GM23338 (cell line): ENCODE measurements around the gene NCBP3. TPM values are rescaled to one million over a fixed set of nuclear protein-coding genes. Genes with fewer than 3 reads are reported as not detected.
A peak's percentile ranks its signal among the peaks of the same experiment; 100 is the strongest.

ENCODE experiments used
- ATAC-seq: fragments of 200-7000 bp; cut with Tn5 transposase; 3 replicates; pipeline ENCODE4 v1.9.1; 2020
- DNase-seq: peaks from one replicate; pipeline ENCODE4 v3.0.0-alpha.2; 2015; ENCODE audit warnings: low spot score
- H2AFZ ChIP-seq: fragments of 200-600 bp; sonication (generic); 2 replicates; pipeline ENCODE4 v1.8.0; 2016; ENCODE audit warnings: antibody characterized with exemption, mild to moderate bottlenecking, moderate library complexity
- H3F3A ChIP-seq: fragments of 200-600 bp; sonication (generic); replicated peaks from 2 replicates; pipeline ENCODE4 v1.8.0; 2017; ENCODE audit warnings: antibody characterized with exemption, mixed run types, low read depth
- H3K27ac ChIP-seq: fragments of 200-600 bp; sonication (generic); 2 replicates; pipeline ENCODE4 v1.6.1; 2016; ENCODE audit warnings: low read depth
- H3K27me3 ChIP-seq: fragments of 200-600 bp; sonication (generic); 2 replicates; pipeline ENCODE4 v1.8.0; 2016; ENCODE audit warnings: mild to moderate bottlenecking, mixed run types, moderate library complexity; ENCODE audit not compliant: insufficient read depth
- H3K36me3 ChIP-seq: fragments of 200-600 bp; sonication (generic); 2 replicates; pipeline ENCODE4 v1.8.0; 2016; ENCODE audit warnings: mild to moderate bottlenecking; ENCODE audit not compliant: insufficient read depth
- H3K4me1 ChIP-seq: fragments of 200-600 bp; sonication (generic); 2 replicates; pipeline ENCODE4 v1.8.0; 2016; ENCODE audit warnings: mild to moderate bottlenecking, moderate library complexity; ENCODE audit not compliant: insufficient read depth
- H3K4me2 ChIP-seq: fragments of 200-600 bp; sonication (generic); 2 replicates; pipeline ENCODE4 v1.7.1; 2017; ENCODE audit warnings: mixed run types
- H3K4me3 ChIP-seq: fragments of 200-600 bp; sonication (generic); 2 replicates; pipeline ENCODE4 v1.6.1; 2016; ENCODE audit warnings: mixed run types
- H3K79me2 ChIP-seq: fragments of 200-600 bp; sonication (generic); replicated peaks from 2 replicates; pipeline ENCODE4 v1.8.0; 2017; ENCODE audit warnings: mild to moderate bottlenecking; ENCODE audit not compliant: insufficient read depth
- H3K9me2 ChIP-seq: fragments of 200-600 bp; sonication (generic); 2 replicates; pipeline ENCODE4 v1.8.0; 2017; ENCODE audit not compliant: insufficient read depth
- H4K20me1 ChIP-seq: fragments of 200-600 bp; sonication (generic); replicated peaks from 2 replicates; pipeline ENCODE4 v1.8.0; 2017; ENCODE audit warnings: mild to moderate bottlenecking; ENCODE audit not compliant: insufficient read depth
- H3K27ac Mint-ChIP-seq: 2 replicates; pipeline ENCODE4 v1.8.0; 2020; ENCODE audit warnings: inconsistent platforms, mild to moderate bottlenecking, moderate library complexity, mixed read lengths
- H3K27me3 Mint-ChIP-seq: 3 replicates; pipeline ENCODE4 v1.8.0; 2022; ENCODE audit warnings: low read depth, mild to moderate bottlenecking, moderate library complexity, mixed read lengths, inconsistent platforms; ENCODE audit not compliant: insufficient read depth, poor library complexity
- H3K36me3 Mint-ChIP-seq: 3 replicates; pipeline ENCODE4 v1.8.0; 2021; ENCODE audit warnings: low read depth, mild to moderate bottlenecking, inconsistent platforms, moderate library complexity, mixed read lengths
- H3K4me1 Mint-ChIP-seq: 3 replicates; pipeline ENCODE4 v1.8.0; 2020; ENCODE audit warnings: mild to moderate bottlenecking, inconsistent platforms, mixed read lengths
- H3K4me3 Mint-ChIP-seq: 3 replicates; pipeline ENCODE4 v1.8.0; 2021; ENCODE audit warnings: moderate library complexity, mild to moderate bottlenecking, inconsistent platforms, mixed read lengths
- H3K9me3 Mint-ChIP-seq: 3 replicates; pipeline ENCODE4 v1.8.0; 2020; ENCODE audit warnings: moderate library complexity, mild to moderate bottlenecking, inconsistent platforms, mixed read lengths
- CREB1 ChIP-seq: fragments of 250-450 bp; sonication (Bioruptor Pico); IDR thresholded peaks from 2 replicates; pipeline ENCODE4 v1.5.0; 2020; ENCODE audit warnings: low read depth, mild to moderate bottlenecking, moderate library complexity
- EZH2 ChIP-seq: fragments of 200-600 bp; sonication (generic); IDR thresholded peaks from one replicate; pipeline ENCODE4 v1.8.0; 2017; ENCODE audit warnings: antibody characterized with exemption, mild to moderate bottlenecking, low read depth; ENCODE audit not compliant: unreplicated experiment
- JUNB ChIP-seq: IDR thresholded peaks from one replicate; pipeline ENCODE4 v1.6.1; 2016; ENCODE audit warnings: antibody characterized with exemption; ENCODE audit not compliant: unreplicated experiment
- NANOG ChIP-seq: IDR thresholded peaks from 2 replicates; pipeline ENCODE4 v1.6.1; 2016; ENCODE audit warnings: antibody characterized with exemption, borderline replicate concordance
- POLR2AphosphoS5 ChIP-seq: IDR thresholded peaks from 2 replicates; pipeline ENCODE4 v1.6.1; 2016; ENCODE audit warnings: antibody characterized with exemption, low read depth
- STAT1 ChIP-seq: IDR thresholded peaks from one replicate; pipeline ENCODE4 v1.6.1; 2016; ENCODE audit warnings: antibody characterized with exemption; ENCODE audit not compliant: unreplicated experiment
- ZNF114 ChIP-seq: fragments of 250-450 bp; sonication (Bioruptor Pico); IDR thresholded peaks from 2 replicates; pipeline ENCODE4 v1.5.0; 2020; ENCODE audit warnings: mild to moderate bottlenecking, moderate library complexity
- ZNF331 ChIP-seq: fragments of 250-450 bp; sonication (Bioruptor Pico); IDR thresholded peaks from 2 replicates; pipeline ENCODE4 v1.5.0; 2020; ENCODE audit warnings: low read depth, mild to moderate bottlenecking, moderate library complexity
- polyA plus RNA-seq: library from polyadenylated mRNA; unstranded; fragments of >200 nt; fragmentation: Nextera tagmentation; extraction: Ambion mirVana; gene quantifications from 2 replicates; pipeline ENCODE4 v1.2.1, GENCODE V29; 2016
- total RNA-seq: library from RNA; depleted of rRNA; stranded (reverse); fragments of >200 nt; shearing (Covaris generic); gene quantifications from 2 replicates; pipeline ENCODE4 v1.2.3, GENCODE V29; 2014
- TF ChIP-seq, protein P1 (sequence below), 2 experiments: fragments of 200-600 bp in 1 of 2; sonication (generic) in 1 of 2; conservative IDR thresholded peaks; 2 replicates each; pipeline versions ENCODE4 v1.5.1 to v1.6.1; 2016 to 2017; ENCODE audit warnings: antibody characterized with exemption in 2 of 2, low read depth in 2 of 2, mild to moderate bottlenecking in 2 of 2, moderate library complexity in 1 of 2
- TF ChIP-seq, protein P2 (sequence below): fragments of 250-450 bp; sonication (Bioruptor Pico); IDR thresholded peaks from 2 replicates; pipeline ENCODE4 v1.5.0; 2020; ENCODE audit warnings: mild to moderate bottlenecking, moderate library complexity

The NCBP3 gene
- total and polyA plus RNA-seq, 2 experiments from 2014 or later = 35.5 to 42.8 TPM

DNA sequence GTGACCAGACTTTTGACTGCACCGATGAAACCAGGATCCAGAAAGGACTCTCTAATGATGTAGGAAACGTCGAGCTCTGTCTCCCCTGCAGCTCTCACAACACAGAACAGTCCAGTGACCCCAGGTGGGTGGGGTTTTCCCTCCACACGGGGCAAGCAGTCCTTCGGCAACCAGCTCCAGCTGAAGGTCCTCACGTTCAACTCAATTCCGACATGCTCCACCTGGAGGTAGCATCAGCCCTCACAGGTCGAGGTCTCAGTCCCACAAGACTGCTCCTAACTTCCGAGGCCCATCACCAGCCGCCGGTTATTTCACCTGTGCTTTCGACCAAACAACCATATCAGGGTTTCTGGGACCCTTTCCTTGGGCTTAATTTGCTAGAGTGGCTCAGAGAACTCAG lies 73.3 kb downstream of the NCBP3 start:
- no peaks in the 10 kb centered on the region for H3K27me3 ChIP-seq
- no peaks in the 10 kb centered on the region for H4K20me1 ChIP-seq
- ATAC-seq (peak; percentile 85), DNase-seq (peak; percentile 78)
- no peaks in the 10 kb centered on the region for H3K9me2 ChIP-seq
- H3K79me2 ChIP-seq = no peaks in the 10 kb centered on the region
- no peaks in the 10 kb centered on the region for H3K36me3 Mint-ChIP-seq
- no peak for TF ChIP-seq EZH2
- TF ChIP-seq, protein P1, sequence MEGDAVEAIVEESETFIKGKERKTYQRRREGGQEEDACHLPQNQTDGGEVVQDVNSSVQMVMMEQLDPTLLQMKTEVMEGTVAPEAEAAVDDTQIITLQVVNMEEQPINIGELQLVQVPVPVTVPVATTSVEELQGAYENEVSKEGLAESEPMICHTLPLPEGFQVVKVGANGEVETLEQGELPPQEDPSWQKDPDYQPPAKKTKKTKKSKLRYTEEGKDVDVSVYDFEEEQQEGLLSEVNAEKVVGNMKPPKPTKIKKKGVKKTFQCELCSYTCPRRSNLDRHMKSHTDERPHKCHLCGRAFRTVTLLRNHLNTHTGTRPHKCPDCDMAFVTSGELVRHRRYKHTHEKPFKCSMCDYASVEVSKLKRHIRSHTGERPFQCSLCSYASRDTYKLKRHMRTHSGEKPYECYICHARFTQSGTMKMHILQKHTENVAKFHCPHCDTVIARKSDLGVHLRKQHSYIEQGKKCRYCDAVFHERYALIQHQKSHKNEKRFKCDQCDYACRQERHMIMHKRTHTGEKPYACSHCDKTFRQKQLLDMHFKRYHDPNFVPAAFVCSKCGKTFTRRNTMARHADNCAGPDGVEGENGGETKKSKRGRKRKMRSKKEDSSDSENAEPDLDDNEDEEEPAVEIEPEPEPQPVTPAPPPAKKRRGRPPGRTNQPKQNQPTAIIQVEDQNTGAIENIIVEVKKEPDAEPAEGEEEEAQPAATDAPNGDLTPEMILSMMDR (conservative IDR thresholded peaks at IDR 0.05; ENCODE audit: low read depth in 2 of 2) = peak; percentile 40 to 59
- no peak overlapping the region for H3K27ac ChIP-seq
- H3K27ac Mint-ChIP-seq = no peak overlapping the region
- H3K4me1 Mint-ChIP-seq = peaks cover 23% of the 10 kb centered on the region
- H3F3A ChIP-seq = no peaks in the 10 kb centered on the region
- no peak overlapping the region for H3K4me2 ChIP-seq
- H2AFZ ChIP-seq = no peak overlapping the region
- peaks cover 3% of the 10 kb centered on the region; the same call in 1 of the 3 replicates for H3K9me3 Mint-ChIP-seq
- peaks cover 10% of the 10 kb centered on the region for H3K27me3 Mint-ChIP-seq
- no peaks in the 10 kb centered on the region for H3K36me3 ChIP-seq
- no peaks in the 10 kb centered on the region; the same call in 1 of the 2 replicates for H3K4me1 ChIP-seq
- H3K4me3 Mint-ChIP-seq = no peak overlapping the region
- no peak overlapping the region for H3K4me3 ChIP-seq

DNA sequence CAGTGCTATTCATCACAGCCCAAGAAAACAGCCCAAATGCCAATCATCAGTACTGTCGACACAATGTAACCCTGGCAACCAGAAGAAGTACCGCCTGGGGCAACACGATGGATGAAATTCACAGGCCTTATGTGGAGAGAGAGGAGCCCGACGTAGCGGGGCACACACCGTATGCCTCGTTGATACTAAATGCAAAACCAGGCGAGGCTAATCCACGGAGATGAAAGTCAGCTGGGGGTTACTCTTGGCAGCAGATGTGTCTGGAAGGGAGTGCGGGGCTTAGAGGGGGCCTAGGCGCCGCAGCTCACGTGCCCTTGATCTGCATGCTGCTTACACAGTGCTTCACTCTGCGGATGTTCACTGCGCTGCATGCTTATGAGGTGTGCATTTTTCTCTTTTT lies 74.9 kb downstream of the NCBP3 start:
- Histone ChIP-seq H3K79me2 (no peaks in the 10 kb centered on the region), H3F3A (no peaks in the 10 kb centered on the region), H3K4me1 (no peaks in the 10 kb centered on the region; the same call in 1 of the 2 replicates), H3K36me3 (no peaks in the 10 kb centered on the region), H3K4me3 (no peak overlapping the region), H3K27me3 (no peaks in the 10 kb centered on the region), H3K9me2 (no peaks in the 10 kb centered on the region), H2AFZ (peak overlapping the region; percentile 43; the same call in 1 of the 2 replicates), H3K27ac (no peak overlapping the region), H4K20me1 (no peaks in the 10 kb centered on the region), H3K4me2 (no peak overlapping the region)
- H3K9me3 Mint-ChIP-seq = peaks cover 10% of the 10 kb centered on the region; the same call in 1 of the 3 replicates
- ATAC-seq (no peak), DNase-seq (no peak)
- H3K27me3 Mint-ChIP-seq = peaks cover 6% of the 10 kb centered on the region
- H3K4me1 Mint-ChIP-seq = peaks cover 23% of the 10 kb centered on the region
- no peak overlapping the region for H3K4me3 Mint-ChIP-seq
- H3K27ac Mint-ChIP-seq = no peak overlapping the region
- H3K36me3 Mint-ChIP-seq = no peaks in the 10 kb centered on the region
- TF ChIP-seq, protein P2, sequence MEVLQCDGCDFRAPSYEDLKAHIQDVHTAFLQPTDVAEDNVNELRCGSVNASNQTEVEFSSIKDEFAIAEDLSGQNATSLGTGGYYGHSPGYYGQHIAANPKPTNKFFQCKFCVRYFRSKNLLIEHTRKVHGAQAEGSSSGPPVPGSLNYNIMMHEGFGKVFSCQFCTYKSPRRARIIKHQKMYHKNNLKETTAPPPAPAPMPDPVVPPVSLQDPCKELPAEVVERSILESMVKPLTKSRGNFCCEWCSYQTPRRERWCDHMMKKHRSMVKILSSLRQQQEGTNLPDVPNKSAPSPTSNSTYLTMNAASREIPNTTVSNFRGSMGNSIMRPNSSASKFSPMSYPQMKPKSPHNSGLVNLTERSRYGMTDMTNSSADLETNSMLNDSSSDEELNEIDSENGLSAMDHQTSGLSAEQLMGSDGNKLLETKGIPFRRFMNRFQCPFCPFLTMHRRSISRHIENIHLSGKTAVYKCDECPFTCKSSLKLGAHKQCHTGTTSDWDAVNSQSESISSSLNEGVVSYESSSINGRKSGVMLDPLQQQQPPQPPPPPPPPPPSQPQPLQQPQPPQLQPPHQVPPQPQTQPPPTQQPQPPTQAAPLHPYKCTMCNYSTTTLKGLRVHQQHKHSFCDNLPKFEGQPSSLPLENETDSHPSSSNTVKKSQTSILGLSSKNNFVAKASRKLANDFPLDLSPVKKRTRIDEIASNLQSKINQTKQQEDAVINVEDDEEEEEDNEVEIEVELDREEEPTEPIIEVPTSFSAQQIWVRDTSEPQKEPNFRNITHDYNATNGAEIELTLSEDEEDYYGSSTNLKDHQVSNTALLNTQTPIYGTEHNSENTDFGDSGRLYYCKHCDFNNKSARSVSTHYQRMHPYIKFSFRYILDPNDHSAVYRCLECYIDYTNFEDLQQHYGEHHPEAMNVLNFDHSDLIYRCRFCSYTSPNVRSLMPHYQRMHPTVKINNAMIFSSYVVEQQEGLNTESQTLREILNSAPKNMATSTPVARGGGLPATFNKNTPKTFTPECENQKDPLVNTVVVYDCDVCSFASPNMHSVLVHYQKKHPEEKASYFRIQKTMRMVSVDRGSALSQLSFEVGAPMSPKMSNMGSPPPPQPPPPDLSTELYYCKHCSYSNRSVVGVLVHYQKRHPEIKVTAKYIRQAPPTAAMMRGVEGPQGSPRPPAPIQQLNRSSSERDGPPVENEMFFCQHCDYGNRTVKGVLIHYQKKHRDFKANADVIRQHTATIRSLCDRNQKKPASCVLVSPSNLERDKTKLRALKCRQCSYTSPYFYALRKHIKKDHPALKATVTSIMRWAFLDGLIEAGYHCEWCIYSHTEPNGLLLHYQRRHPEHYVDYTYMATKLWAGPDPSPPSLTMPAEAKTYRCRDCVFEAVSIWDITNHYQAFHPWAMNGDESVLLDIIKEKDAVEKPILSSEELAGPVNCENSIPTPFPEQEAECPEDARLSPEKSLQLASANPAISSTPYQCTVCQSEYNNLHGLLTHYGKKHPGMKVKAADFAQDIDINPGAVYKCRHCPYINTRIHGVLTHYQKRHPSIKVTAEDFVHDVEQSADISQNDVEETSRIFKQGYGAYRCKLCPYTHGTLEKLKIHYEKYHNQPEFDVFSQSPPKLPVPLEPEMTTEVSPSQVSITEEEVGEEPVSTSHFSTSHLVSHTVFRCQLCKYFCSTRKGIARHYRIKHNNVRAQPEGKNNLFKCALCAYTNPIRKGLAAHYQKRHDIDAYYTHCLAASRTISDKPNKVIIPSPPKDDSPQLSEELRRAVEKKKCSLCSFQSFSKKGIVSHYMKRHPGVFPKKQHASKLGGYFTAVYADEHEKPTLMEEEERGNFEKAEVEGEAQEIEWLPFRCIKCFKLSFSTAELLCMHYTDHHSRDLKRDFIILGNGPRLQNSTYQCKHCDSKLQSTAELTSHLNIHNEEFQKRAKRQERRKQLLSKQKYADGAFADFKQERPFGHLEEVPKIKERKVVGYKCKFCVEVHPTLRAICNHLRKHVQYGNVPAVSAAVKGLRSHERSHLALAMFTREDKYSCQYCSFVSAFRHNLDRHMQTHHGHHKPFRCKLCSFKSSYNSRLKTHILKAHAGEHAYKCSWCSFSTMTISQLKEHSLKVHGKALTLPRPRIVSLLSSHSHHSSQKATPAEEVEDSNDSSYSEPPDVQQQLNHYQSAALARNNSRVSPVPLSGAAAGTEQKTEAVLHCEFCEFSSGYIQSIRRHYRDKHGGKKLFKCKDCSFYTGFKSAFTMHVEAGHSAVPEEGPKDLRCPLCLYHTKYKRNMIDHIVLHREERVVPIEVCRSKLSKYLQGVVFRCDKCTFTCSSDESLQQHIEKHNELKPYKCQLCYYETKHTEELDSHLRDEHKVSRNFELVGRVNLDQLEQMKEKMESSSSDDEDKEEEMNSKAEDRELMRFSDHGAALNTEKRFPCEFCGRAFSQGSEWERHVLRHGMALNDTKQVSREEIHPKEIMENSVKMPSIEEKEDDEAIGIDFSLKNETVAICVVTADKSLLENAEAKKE = no peak
- no peak for TF ChIP-seq ZNF114 (CRISPR knock-in tag)
- TF ChIP-seq EZH2 = no peak
- TF ChIP-seq ZNF331 (CRISPR knock-in tag) = no peak
- TF ChIP-seq, protein P1 (conservative IDR thresholded peaks at IDR 0.05; ENCODE audit: low read depth in 2 of 2) = no peak
- no peak for TF ChIP-seq POLR2AphosphoS5
- no peak for TF ChIP-seq NANOG
- no peak for TF ChIP-seq STAT1
- TF ChIP-seq JUNB = no peak
- TF ChIP-seq CREB1 (CRISPR knock-in tag) = no peak
